Measurements from ENCODE around the gene KIF2C.

DNA sequence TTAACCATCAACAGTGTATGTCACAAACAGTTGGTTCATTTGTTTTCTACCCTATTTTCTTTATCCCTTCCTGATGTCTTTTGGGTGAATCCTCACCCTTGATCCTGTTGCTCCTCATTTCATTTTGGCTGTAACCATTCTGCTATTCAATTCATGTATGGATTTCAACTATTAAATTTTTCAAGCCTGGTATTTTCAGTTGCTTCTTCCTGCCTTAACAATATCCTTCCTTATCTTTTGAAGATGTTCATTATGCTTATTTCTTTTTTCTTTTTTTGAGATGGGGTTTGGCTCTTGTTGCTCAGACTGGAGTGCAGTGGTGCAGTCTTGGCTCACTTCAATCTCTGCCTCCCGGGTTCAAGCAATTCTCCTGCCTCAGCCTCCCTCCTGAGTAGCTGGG, 5.9 kb upstream of the KIF2C start:
- TF ChIP-seq POLR2AphosphoS5 (IDR thresholded peaks at IDR 0.05; ENCODE audit: low read depth, low read length) (no peak), POLR2A (IDR thresholded peaks at IDR 0.05; ENCODE audit: low read depth, low read length) (no peak), TAF1 (IDR thresholded peaks at IDR 0.05; ENCODE audit: low read depth, low read length) (no peak)
